Thyroid gland (tissue), 4 donors: ENCODE measurements around the gene SMURF1.

Source experiments
- CTCF ChIP-seq, 6 experiments: fragments of 200-600 bp in 3 of 6; fragments of 450-650 bp in 3 of 6; sonication (generic) in 3 of 6; IDR thresholded peaks; one replicate each; pipeline ENCODE4 v1.5.1; 2016 to 2019; ENCODE audit warnings: antibody characterized with exemption in 6 of 6, mild to moderate bottlenecking in 2 of 6, inconsistent platforms in 1 of 6, moderate library complexity in 1 of 6
- POLR2A ChIP-seq, 2 donors: fragments of 450-650 bp; IDR thresholded peaks; one replicate each; pipeline ENCODE4 v1.6.1; 2017; ENCODE audit warnings: antibody characterized with exemption in 2 of 2, mild to moderate bottlenecking in 2 of 2, moderate library complexity in 1 of 2

GRCh38 chr7:99127636-99128035, 16.3 kb downstream of the SMURF1 start:
- TF ChIP-seq CTCF (IDR thresholded peaks at IDR 0.05): no peak
- no peak for TF ChIP-seq POLR2A (IDR thresholded peaks at IDR 0.05)
